SK-N-SH treated with all-trans-retinoic acid at 6 μM for 48 hours (cell line): ENCODE results near the gene SSBP2.

Experiments used
- CSDC2 ChIP-seq: fragments of 250-450 bp; sonication (Bioruptor Pico); IDR thresholded peaks from 2 replicates; pipeline ENCODE4 v1.5.0; 2020; ENCODE audit warnings: mild to moderate bottlenecking, moderate library complexity
- TF ChIP-seq, protein P1 (sequence below): fragments of 250-450 bp; sonication (Bioruptor Pico); IDR thresholded peaks from 2 replicates; pipeline ENCODE4 v1.5.0; 2020; ENCODE audit warnings: mild to moderate bottlenecking, moderate library complexity

DNA sequence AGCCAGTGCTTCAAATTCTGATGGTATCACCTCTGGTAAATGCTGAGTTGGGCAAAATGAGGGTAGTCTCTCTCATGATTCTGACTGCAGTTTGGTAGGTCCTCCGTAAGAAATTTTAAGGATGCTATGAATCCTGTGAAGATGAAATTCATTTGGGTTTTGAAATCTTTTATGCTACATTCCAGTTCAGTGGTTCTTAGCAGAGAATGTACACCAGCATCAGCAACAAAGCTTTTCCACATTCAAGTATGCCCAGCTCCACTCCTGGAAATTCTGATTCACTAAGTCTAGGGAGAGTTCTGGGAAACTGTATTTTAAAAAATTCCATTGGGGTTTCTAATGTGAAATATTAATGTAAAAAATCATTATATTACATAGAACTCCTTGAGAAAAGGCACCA, 323.3 kb downstream of the SSBP2 start:
- TF ChIP-seq, protein P1, sequence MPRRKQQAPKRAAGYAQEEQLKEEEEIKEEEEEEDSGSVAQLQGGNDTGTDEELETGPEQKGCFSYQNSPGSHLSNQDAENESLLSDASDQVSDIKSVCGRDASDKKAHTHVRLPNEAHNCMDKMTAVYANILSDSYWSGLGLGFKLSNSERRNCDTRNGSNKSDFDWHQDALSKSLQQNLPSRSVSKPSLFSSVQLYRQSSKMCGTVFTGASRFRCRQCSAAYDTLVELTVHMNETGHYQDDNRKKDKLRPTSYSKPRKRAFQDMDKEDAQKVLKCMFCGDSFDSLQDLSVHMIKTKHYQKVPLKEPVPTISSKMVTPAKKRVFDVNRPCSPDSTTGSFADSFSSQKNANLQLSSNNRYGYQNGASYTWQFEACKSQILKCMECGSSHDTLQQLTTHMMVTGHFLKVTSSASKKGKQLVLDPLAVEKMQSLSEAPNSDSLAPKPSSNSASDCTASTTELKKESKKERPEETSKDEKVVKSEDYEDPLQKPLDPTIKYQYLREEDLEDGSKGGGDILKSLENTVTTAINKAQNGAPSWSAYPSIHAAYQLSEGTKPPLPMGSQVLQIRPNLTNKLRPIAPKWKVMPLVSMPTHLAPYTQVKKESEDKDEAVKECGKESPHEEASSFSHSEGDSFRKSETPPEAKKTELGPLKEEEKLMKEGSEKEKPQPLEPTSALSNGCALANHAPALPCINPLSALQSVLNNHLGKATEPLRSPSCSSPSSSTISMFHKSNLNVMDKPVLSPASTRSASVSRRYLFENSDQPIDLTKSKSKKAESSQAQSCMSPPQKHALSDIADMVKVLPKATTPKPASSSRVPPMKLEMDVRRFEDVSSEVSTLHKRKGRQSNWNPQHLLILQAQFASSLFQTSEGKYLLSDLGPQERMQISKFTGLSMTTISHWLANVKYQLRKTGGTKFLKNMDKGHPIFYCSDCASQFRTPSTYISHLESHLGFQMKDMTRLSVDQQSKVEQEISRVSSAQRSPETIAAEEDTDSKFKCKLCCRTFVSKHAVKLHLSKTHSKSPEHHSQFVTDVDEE (CRISPR knock-in tag), result no peak
- TF ChIP-seq CSDC2 (CRISPR knock-in tag), result no peak
